Neural cell (in vitro differentiated cells): Measurements from ENCODE around the gene MEGF11. TPM values are rescaled to one million over a fixed set of nuclear protein-coding genes. Genes with fewer than 3 reads are reported as not detected.

ENCODE experiments used
- H2AFZ ChIP-seq: fragments of 200-600, 300-800 bp; sonication (generic), shearing (Covaris generic); 2 replicates; pipeline ENCODE4 v1.6.0; 2014; ENCODE audit warnings: low read depth, mild to moderate bottlenecking, antibody characterized with exemption, low read length, moderate library complexity
- H3F3A ChIP-seq: fragments of 200-600 bp; shearing (Covaris generic); 2 replicates; pipeline ENCODE4 v1.6.1; 2016; ENCODE audit warnings: mild to moderate bottlenecking, moderate library complexity, mixed read lengths, antibody characterized with exemption, low read length; ENCODE audit not compliant: insufficient read depth, poor library complexity, severe bottlenecking
- H3K27ac ChIP-seq: fragments of 200-600, 300-800 bp; sonication (generic), shearing (Covaris generic); 2 replicates; pipeline ENCODE4 v1.5.1; 2014; ENCODE audit warnings: mild to moderate bottlenecking, low read length, moderate library complexity
- H3K27me3 ChIP-seq: fragments of 300-800, 200-600 bp; sonication (generic), shearing (Covaris generic); 2 replicates; pipeline ENCODE4 v1.6.0; 2014; ENCODE audit warnings: mild to moderate bottlenecking, low read depth, low read length, moderate library complexity; ENCODE audit not compliant: insufficient read depth
- H3K36me3 ChIP-seq: fragments of 300-800, 200-600 bp; sonication (generic), shearing (Covaris generic); 2 replicates; pipeline ENCODE4 v1.5.1; 2014; ENCODE audit warnings: mild to moderate bottlenecking, antibody characterized with exemption, low read length, moderate library complexity; ENCODE audit not compliant: insufficient read depth
- H3K4me2 ChIP-seq: fragments of 300-800, 200-600 bp; sonication (generic), shearing (Covaris generic); 2 replicates; pipeline ENCODE4 v1.6.0; 2014; ENCODE audit warnings: mild to moderate bottlenecking, low read length
- H3K4me3 ChIP-seq: fragments of 300-800, 200-600 bp; sonication (generic), shearing (Covaris generic); 2 replicates; pipeline ENCODE4 v1.5.1; 2014; ENCODE audit warnings: mild to moderate bottlenecking, low read length, moderate library complexity
- H3K79me2 ChIP-seq: fragments of 200-600 bp; shearing (Covaris generic); replicated peaks from 2 replicates; pipeline ENCODE4 v1.6.0; 2014; ENCODE audit warnings: mild to moderate bottlenecking, low read length, moderate library complexity; ENCODE audit not compliant: insufficient read depth
- H3K9ac ChIP-seq: fragments of 300-800, 200-600 bp; sonication (generic), shearing (Covaris generic); 2 replicates; pipeline ENCODE4 v1.6.1; 2016; ENCODE audit warnings: mild to moderate bottlenecking, low read length, mixed read lengths
- H3K9me2 ChIP-seq: fragments of 200-600 bp; shearing (Covaris generic); 2 replicates; pipeline ENCODE4 v1.6.1; 2016; ENCODE audit warnings: mild to moderate bottlenecking, low read length, mixed read lengths; ENCODE audit not compliant: insufficient read depth
- H3K9me3 ChIP-seq: fragments of 200-600, 300-800 bp; sonication (generic), shearing (Covaris generic); 2 replicates; pipeline ENCODE4 v1.6.1; 2016; ENCODE audit warnings: mild to moderate bottlenecking, mixed run types, low read length, moderate library complexity, mixed read lengths
- H4K20me1 ChIP-seq: fragments of 200-600 bp; shearing (Covaris generic); 2 replicates; pipeline ENCODE4 v1.6.1; 2016; ENCODE audit warnings: mild to moderate bottlenecking, mixed run types; ENCODE audit not compliant: insufficient read depth
- EP300 ChIP-seq: fragments of 450-650 bp; conservative IDR thresholded peaks from 2 replicates; pipeline ENCODE4 v1.6.1; 2014; ENCODE audit warnings: antibody characterized with exemption, mild to moderate bottlenecking, moderate library complexity; ENCODE audit not compliant: poor library complexity, severe bottlenecking
- EZH2 ChIP-seq: fragments of 200-600, 300-800 bp; shearing (Covaris generic), sonication (generic); IDR thresholded peaks from 2 replicates; pipeline ENCODE4 v1.6.1; 2014; ENCODE audit warnings: antibody characterized with exemption, low read length, borderline replicate concordance, mild to moderate bottlenecking; ENCODE audit not compliant: insufficient read depth, poor library complexity, severe bottlenecking
- MXI1 ChIP-seq: fragments of 450-650 bp; conservative IDR thresholded peaks from 2 replicates; pipeline ENCODE4 v1.6.1; 2014; ENCODE audit warnings: antibody characterized with exemption, mild to moderate bottlenecking; ENCODE audit not compliant: poor library complexity, severe bottlenecking
- POLR2AphosphoS5 ChIP-seq: IDR thresholded peaks from 2 replicates; pipeline ENCODE4 v1.6.1; 2012
- RAD21 ChIP-seq: fragments of 450-650 bp; conservative IDR thresholded peaks from 2 replicates; pipeline ENCODE4 v1.6.1; 2014; ENCODE audit warnings: antibody characterized with exemption, mild to moderate bottlenecking, moderate library complexity
- SMC3 ChIP-seq: fragments of 450-650 bp; conservative IDR thresholded peaks from 2 replicates; pipeline ENCODE4 v1.6.1; 2014; ENCODE audit warnings: antibody characterized with exemption, mild to moderate bottlenecking, moderate library complexity; ENCODE audit not compliant: poor library complexity
- TAF1 ChIP-seq: IDR thresholded peaks from 2 replicates; pipeline ENCODE4 v1.6.1; 2012; ENCODE audit warnings: low read depth
- polyA plus RNA-seq: library from polyadenylated mRNA; depleted of rRNA; stranded (reverse); fragments of >200 nt; gene quantifications from 2 replicates; pipeline ENCODE4 v1.2.3, GENCODE V29; 2014
- TF ChIP-seq, protein P1 (sequence below): IDR thresholded peaks from 2 replicates; pipeline ENCODE4 v1.6.1; 2012; ENCODE audit warnings: borderline replicate concordance
- TF ChIP-seq, protein P2 (sequence below): fragments of 450-650 bp; IDR thresholded peaks from 2 replicates; pipeline ENCODE4 v1.5.1; 2014; ENCODE audit warnings: antibody characterized with exemption, mild to moderate bottlenecking, moderate library complexity; ENCODE audit not compliant: poor library complexity, severe bottlenecking

Gene MEGF11
- polyA plus RNA-seq, 1 donor from 2014 or later: 0.64 TPM

DNA sequence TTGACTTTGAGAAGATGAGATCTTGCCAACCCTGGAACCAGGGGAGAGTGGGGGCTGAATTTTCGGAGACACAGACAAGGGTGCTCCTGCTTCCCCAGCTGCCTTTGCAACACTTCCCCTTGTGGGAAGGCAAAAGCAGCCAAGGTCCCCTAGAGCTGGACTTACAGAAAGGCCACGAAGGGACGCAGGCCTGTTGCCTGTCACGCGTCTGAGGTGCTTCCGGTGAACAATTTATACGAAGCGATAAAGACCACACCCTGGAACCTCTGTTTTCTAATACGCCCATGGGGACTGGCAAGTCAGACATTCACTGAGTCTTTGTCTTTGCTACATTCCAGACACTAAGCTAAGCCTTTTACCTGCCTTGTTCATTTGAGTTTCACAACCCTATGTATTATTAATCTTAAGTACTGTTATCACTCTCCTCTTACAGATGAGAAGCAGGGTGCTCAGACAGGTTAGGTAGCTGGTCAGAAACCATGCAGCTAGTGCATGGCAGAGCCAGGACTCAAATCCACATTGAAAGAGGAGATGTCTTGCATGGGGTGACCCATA lies 13.2 kb downstream of the MEGF11 start:
- Histone ChIP-seq H3K9ac (no peak overlapping the region), H3K27me3 (no peaks in the 10 kb centered on the region)
- TF ChIP-seq EP300 (no peak), POLR2AphosphoS5 (no peak), RAD21 (no peak), EZH2 (no peak), TAF1 (no peak), SMC3 (no peak), MXI1 (no peak)
- TF ChIP-seq, protein P1, sequence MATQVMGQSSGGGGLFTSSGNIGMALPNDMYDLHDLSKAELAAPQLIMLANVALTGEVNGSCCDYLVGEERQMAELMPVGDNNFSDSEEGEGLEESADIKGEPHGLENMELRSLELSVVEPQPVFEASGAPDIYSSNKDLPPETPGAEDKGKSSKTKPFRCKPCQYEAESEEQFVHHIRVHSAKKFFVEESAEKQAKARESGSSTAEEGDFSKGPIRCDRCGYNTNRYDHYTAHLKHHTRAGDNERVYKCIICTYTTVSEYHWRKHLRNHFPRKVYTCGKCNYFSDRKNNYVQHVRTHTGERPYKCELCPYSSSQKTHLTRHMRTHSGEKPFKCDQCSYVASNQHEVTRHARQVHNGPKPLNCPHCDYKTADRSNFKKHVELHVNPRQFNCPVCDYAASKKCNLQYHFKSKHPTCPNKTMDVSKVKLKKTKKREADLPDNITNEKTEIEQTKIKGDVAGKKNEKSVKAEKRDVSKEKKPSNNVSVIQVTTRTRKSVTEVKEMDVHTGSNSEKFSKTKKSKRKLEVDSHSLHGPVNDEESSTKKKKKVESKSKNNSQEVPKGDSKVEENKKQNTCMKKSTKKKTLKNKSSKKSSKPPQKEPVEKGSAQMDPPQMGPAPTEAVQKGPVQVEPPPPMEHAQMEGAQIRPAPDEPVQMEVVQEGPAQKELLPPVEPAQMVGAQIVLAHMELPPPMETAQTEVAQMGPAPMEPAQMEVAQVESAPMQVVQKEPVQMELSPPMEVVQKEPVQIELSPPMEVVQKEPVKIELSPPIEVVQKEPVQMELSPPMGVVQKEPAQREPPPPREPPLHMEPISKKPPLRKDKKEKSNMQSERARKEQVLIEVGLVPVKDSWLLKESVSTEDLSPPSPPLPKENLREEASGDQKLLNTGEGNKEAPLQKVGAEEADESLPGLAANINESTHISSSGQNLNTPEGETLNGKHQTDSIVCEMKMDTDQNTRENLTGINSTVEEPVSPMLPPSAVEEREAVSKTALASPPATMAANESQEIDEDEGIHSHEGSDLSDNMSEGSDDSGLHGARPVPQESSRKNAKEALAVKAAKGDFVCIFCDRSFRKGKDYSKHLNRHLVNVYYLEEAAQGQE: no peak
- TF ChIP-seq, protein P2, sequence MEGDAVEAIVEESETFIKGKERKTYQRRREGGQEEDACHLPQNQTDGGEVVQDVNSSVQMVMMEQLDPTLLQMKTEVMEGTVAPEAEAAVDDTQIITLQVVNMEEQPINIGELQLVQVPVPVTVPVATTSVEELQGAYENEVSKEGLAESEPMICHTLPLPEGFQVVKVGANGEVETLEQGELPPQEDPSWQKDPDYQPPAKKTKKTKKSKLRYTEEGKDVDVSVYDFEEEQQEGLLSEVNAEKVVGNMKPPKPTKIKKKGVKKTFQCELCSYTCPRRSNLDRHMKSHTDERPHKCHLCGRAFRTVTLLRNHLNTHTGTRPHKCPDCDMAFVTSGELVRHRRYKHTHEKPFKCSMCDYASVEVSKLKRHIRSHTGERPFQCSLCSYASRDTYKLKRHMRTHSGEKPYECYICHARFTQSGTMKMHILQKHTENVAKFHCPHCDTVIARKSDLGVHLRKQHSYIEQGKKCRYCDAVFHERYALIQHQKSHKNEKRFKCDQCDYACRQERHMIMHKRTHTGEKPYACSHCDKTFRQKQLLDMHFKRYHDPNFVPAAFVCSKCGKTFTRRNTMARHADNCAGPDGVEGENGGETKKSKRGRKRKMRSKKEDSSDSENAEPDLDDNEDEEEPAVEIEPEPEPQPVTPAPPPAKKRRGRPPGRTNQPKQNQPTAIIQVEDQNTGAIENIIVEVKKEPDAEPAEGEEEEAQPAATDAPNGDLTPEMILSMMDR: no peak

DNA sequence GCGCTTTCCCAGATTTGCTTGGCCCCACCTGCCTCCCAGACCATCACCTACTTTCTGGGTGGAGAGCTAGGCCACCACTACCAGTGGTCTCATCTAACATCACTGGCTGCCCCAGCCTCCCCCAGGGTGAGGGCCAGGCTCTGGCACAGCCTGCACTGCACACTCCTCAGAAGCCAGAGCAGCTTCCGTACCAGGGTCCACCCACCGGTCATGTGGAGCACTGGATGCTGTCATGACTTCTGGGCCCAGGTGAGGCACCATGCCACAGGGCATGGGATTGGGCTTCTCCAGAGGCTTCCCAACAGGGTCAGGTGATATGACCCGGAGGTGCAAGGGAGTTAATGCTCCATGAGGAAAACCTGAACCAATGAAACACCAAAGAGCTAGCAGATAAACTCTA lies 14.0 kb downstream of the MEGF11 start:
- Histone ChIP-seq H3K9me2 (no peaks in the 10 kb centered on the region), H3K79me2 (no peaks in the 10 kb centered on the region)
- no peak for TF ChIP-seq POLR2AphosphoS5
- TF ChIP-seq, protein P2: no peak
- no peak for TF ChIP-seq EZH2

More for the DNA sequence above, 13.2 kb downstream of the MEGF11 start:
- Histone ChIP-seq H4K20me1 (no peaks in the 10 kb centered on the region), H3K4me3 (no peak overlapping the region), H3F3A (no peaks in the 10 kb centered on the region), H3K9me3 (no peaks in the 10 kb centered on the region), H3K79me2 (no peaks in the 10 kb centered on the region), H3K9me2 (no peaks in the 10 kb centered on the region), H2AFZ (no peak overlapping the region), H3K27ac (no peak overlapping the region), H3K4me2 (no peak overlapping the region), H3K36me3 (no peaks in the 10 kb centered on the region)

More for the DNA sequence above, 14.0 kb downstream of the MEGF11 start:
- Histone ChIP-seq H3K4me3 (no peak overlapping the region), H3K36me3 (no peaks in the 10 kb centered on the region), H3F3A (no peaks in the 10 kb centered on the region), H3K9me3 (no peaks in the 10 kb centered on the region), H3K27ac (no peak overlapping the region), H3K9ac (no peak overlapping the region), H2AFZ (no peak overlapping the region), H3K4me2 (no peak overlapping the region), H4K20me1 (no peaks in the 10 kb centered on the region), H3K27me3 (no peaks in the 10 kb centered on the region)
